ENCODE results near the gene IL2. TPM values are rescaled to one million over a fixed set of nuclear protein-coding genes. Genes with fewer than 3 reads are reported as not detected.

The IL2 gene
- total RNA-seq, 1 experiment from 2014 or later = not detected

GRCh38 chr4:122431351-122431750 lies 25.2 kb downstream of the IL2 start:
- TF ChIP-seq EZH2phosphoT487 (IDR thresholded peaks at IDR 0.05; ENCODE audit: borderline replicate concordance, low read length) = no peak
- no peak for TF ChIP-seq EZH2 (IDR thresholded peaks at IDR 0.05; ENCODE audit: low read length, unreplicated experiment)
- intact Hi-C loops (cut with micrococcal nuclease) = no loop called here
- H3K9me2 ChIP-seq (replicated peaks; ENCODE audit: low read length) = no peaks in the 10 kb centered on the region
- H3K27me3 ChIP-seq (ENCODE audit: low read length) = 0 out of 2 replicates have a peak, but pooled peaks cover 7% of the 10 kb centered on the region
- H3K9me3 ChIP-seq (ENCODE audit: low read length) = no peaks in the 10 kb centered on the region
- no peaks in the 10 kb centered on the region for H4K20me1 ChIP-seq (ENCODE audit: low read length)
- DNase-seq = no peak
- no peak overlapping the region for H3K4me2 ChIP-seq (ENCODE audit: low read length)
- no TSS peak for BruUV-seq (replicated peaks)
- no peak overlapping the region for H3K27ac ChIP-seq (ENCODE audit: low read length)
- H2AFZ ChIP-seq (ENCODE audit: low read length) = no peak overlapping the region
- no peaks in the 10 kb centered on the region for H3F3A ChIP-seq (ENCODE audit: low read length, unreplicated experiment)
- no peak overlapping the region for H3K9ac ChIP-seq (ENCODE audit: low read length)
- POLR2A ChIA-PET (ENCODE audit: unreplicated experiment) = no interaction called here
- no peak overlapping the region for H3K4me3 ChIP-seq (ENCODE audit: low read length)
- H3K36me3 ChIP-seq (ENCODE audit: low read depth, low read length) = no peaks in the 10 kb centered on the region
- CTCF ChIA-PET = no interaction called here
- no peaks in the 10 kb centered on the region for H3K4me1 ChIP-seq (ENCODE audit: insufficient read depth, low read length)
- H3K79me2 ChIP-seq (ENCODE audit: low read length) = no peaks in the 10 kb centered on the region
- ATAC-seq = no peak

GRCh38 chr4:122423246-122423645 lies 33.3 kb downstream of the IL2 start:
- intact Hi-C loops (cut with micrococcal nuclease) = no loop called here
- TF ChIP-seq CTCF (conservative IDR thresholded peaks at IDR 0.05; ENCODE audit: low read depth, low read length) (no peak), EZH2 (IDR thresholded peaks at IDR 0.05; ENCODE audit: low read length, unreplicated experiment) (no peak), EZH2phosphoT487 (IDR thresholded peaks at IDR 0.05; ENCODE audit: borderline replicate concordance, low read length) (no peak)
- Histone ChIP-seq H3K4me2 (ENCODE audit: low read length) (no peak overlapping the region), H3K4me3 (ENCODE audit: low read length) (no peak overlapping the region), H3K9me3 (ENCODE audit: low read length) (no peaks in the 10 kb centered on the region), H3K9ac (ENCODE audit: low read length) (no peak overlapping the region), H2AFZ (ENCODE audit: low read length) (no peak overlapping the region), H3K79me2 (ENCODE audit: low read length) (no peaks in the 10 kb centered on the region), H3K4me1 (ENCODE audit: insufficient read depth, low read length) (no peaks in the 10 kb centered on the region), H3K27ac (ENCODE audit: low read length) (no peak overlapping the region), H3K36me3 (ENCODE audit: low read depth, low read length) (no peaks in the 10 kb centered on the region), H3K27me3 (ENCODE audit: low read length) (no peaks in the 10 kb centered on the region), H3K9me2 (replicated peaks; ENCODE audit: low read length) (no peaks in the 10 kb centered on the region), H4K20me1 (ENCODE audit: low read length) (no peaks in the 10 kb centered on the region), H3F3A (ENCODE audit: low read length, unreplicated experiment) (no peaks in the 10 kb centered on the region)
- ChIA-PET POLR2A (ENCODE audit: unreplicated experiment) (no interaction called here), CTCF (no interaction called here)
- no TSS peak for BruUV-seq (replicated peaks)
- ATAC-seq = no peak
- DNase-seq = no peak

- Histone ChIP-seq H3K9me2 (replicated peaks; ENCODE audit: low read length) (no peaks in the 10 kb centered on the region), H3K9ac (ENCODE audit: low read length) (no peak overlapping the region), H3K27ac (ENCODE audit: low read length) (no peak overlapping the region), H3K4me2 (ENCODE audit: low read length) (no peak overlapping the region), H3K27me3 (ENCODE audit: low read length) (no peaks in the 10 kb centered on the region), H3K4me3 (ENCODE audit: low read length) (no peak overlapping the region), H3F3A (ENCODE audit: low read length, unreplicated experiment) (no peaks in the 10 kb centered on the region), H2AFZ (ENCODE audit: low read length) (no peak overlapping the region), H3K4me1 (ENCODE audit: insufficient read depth, low read length) (no peaks in the 10 kb centered on the region), H4K20me1 (ENCODE audit: low read length) (no peaks in the 10 kb centered on the region), H3K36me3 (ENCODE audit: low read depth, low read length) (no peaks in the 10 kb centered on the region), H3K9me3 (ENCODE audit: low read length) (no peaks in the 10 kb centered on the region), H3K79me2 (ENCODE audit: low read length) (no peaks in the 10 kb centered on the region)
- intact Hi-C loops (cut with micrococcal nuclease) = no loop called here
- POLR2A ChIA-PET (ENCODE audit: unreplicated experiment) = no interaction called here
- 0 out of 2 replicates have a peak, but pooled peaks have one; percentile 22 for ATAC-seq
- TF ChIP-seq EZH2 (IDR thresholded peaks at IDR 0.05; ENCODE audit: low read length, unreplicated experiment) = no peak
- TF ChIP-seq EZH2phosphoT487 (IDR thresholded peaks at IDR 0.05; ENCODE audit: borderline replicate concordance, low read length) = no peak
- TF ChIP-seq CTCF (conservative IDR thresholded peaks at IDR 0.05; ENCODE audit: low read depth, low read length) = no peak
- CTCF ChIA-PET = no interaction called here
- DNase-seq = peak; percentile 21
- BruUV-seq (replicated peaks) = no TSS peak
These were observed 44.0 kb downstream of the IL2 start for GRCh38 chr4:122412547-122412946.

All from PC-3 (cell line).